Mesenchymal stem cell (in vitro differentiated cells and primary cell): ENCODE measurements around the gene PTCH1. TPM values are rescaled to one million over a fixed set of nuclear protein-coding genes. Genes with fewer than 3 reads are reported as not detected.

ENCODE experiments used
- DNase-seq: peaks from one replicate; pipeline ENCODE4 v3.0.0-alpha.2; 2013
- H2AFZ ChIP-seq: one replicate; pipeline ENCODE4 v1.6.1; 2013; ENCODE audit warnings: low read depth, mild to moderate bottlenecking, control low read depth, inconsistent platforms, low read length, moderate library complexity
- H2AK5ac ChIP-seq: 2 replicates; pipeline ENCODE4 v1.6.1; 2013; ENCODE audit warnings: low read length, moderate library complexity, mild to moderate bottlenecking, inconsistent platforms; ENCODE audit not compliant: severe bottlenecking
- H2BK120ac ChIP-seq: one replicate; pipeline ENCODE4 v1.6.1; 2013; ENCODE audit warnings: low read depth, mild to moderate bottlenecking, inconsistent platforms, low read length, moderate library complexity
- H2BK12ac ChIP-seq, 2 experiments: one replicate each; pipeline ENCODE4 v1.6.1; 2013; ENCODE audit warnings: inconsistent platforms in 2 of 2, low read length in 2 of 2, mild to moderate bottlenecking in 2 of 2, moderate library complexity in 2 of 2, control low read depth in 1 of 2
- H2BK15ac ChIP-seq: one replicate; pipeline ENCODE4 v1.6.1; 2013; ENCODE audit warnings: mild to moderate bottlenecking, low read depth, inconsistent platforms; ENCODE audit not compliant: poor library complexity, severe bottlenecking
- H2BK5ac ChIP-seq: 2 replicates; pipeline ENCODE4 v1.6.1; 2013; ENCODE audit warnings: low read depth, mild to moderate bottlenecking, low read length, control low read depth, inconsistent platforms; ENCODE audit not compliant: poor library complexity, severe bottlenecking
- H3K14ac ChIP-seq, 2 experiments: one replicate each; pipeline ENCODE4 v1.6.1; 2013; ENCODE audit warnings: inconsistent platforms in 2 of 2, low read length in 2 of 2, control low read depth in 1 of 2, mild to moderate bottlenecking in 1 of 2, moderate library complexity in 1 of 2
- H3K18ac ChIP-seq, 2 experiments: one replicate each; pipeline ENCODE4 v1.6.1; 2013; ENCODE audit warnings: inconsistent platforms in 2 of 2, low read length in 2 of 2, control low read depth in 1 of 2, low read depth in 1 of 2, mild to moderate bottlenecking in 1 of 2
- H3K23ac ChIP-seq, 2 experiments: one replicate each; pipeline ENCODE4 v1.6.1; 2013; ENCODE audit warnings: inconsistent platforms in 2 of 2, low read length in 2 of 2, mild to moderate bottlenecking in 2 of 2, moderate library complexity in 2 of 2, control low read depth in 1 of 2
- H3K27ac ChIP-seq: 2 replicates; pipeline ENCODE4 v1.5.1; 2013; ENCODE audit warnings: mild to moderate bottlenecking, moderate library complexity, low read length, control low read depth, inconsistent platforms; ENCODE audit not compliant: poor library complexity, severe bottlenecking
- H3K27me3 ChIP-seq, 2 experiments: 2 replicates each; pipeline versions ENCODE4 v1.6.1 to v1.7.0; 2013; ENCODE audit warnings: low read length in 2 of 2, mild to moderate bottlenecking in 2 of 2, moderate library complexity in 2 of 2, control low read depth in 1 of 2, inconsistent platforms in 1 of 2; ENCODE audit not compliant: control insufficient read depth in 1 of 2, insufficient read depth in 1 of 2
- H3K36me3 ChIP-seq, 2 experiments: 2 replicates each; pipeline versions ENCODE4 v1.6.1 to v1.7.0; 2013; ENCODE audit warnings: low read length in 2 of 2, control low read depth in 1 of 2, inconsistent platforms in 1 of 2, low read depth in 1 of 2, mild to moderate bottlenecking in 1 of 2; ENCODE audit not compliant: insufficient read depth in 2 of 2, control insufficient read depth in 1 of 2
- H3K4ac ChIP-seq, 2 experiments: one replicate each; pipeline ENCODE4 v1.6.1; 2013; ENCODE audit warnings: inconsistent platforms in 2 of 2, low read length in 2 of 2, mild to moderate bottlenecking in 2 of 2, moderate library complexity in 2 of 2, control low read depth in 1 of 2, low read depth in 1 of 2
- H3K4me1 ChIP-seq: 2 replicates; pipeline ENCODE4 v1.6.1; 2013; ENCODE audit warnings: low read depth, low read length, control low read depth; ENCODE audit not compliant: control insufficient read depth, insufficient read depth
- H3K4me2 ChIP-seq: 2 replicates; pipeline ENCODE4 v1.6.1; 2013; ENCODE audit warnings: low read length, mild to moderate bottlenecking, inconsistent platforms; ENCODE audit not compliant: poor library complexity, severe bottlenecking
- H3K4me3 ChIP-seq, 2 experiments: 2 replicates each; pipeline versions ENCODE4 v1.5.1 to v1.7.0; 2013; ENCODE audit warnings: low read length in 2 of 2, mild to moderate bottlenecking in 2 of 2, control low read depth in 1 of 2, low read depth in 1 of 2; ENCODE audit not compliant: insufficient read depth in 1 of 2
- H3K79me1 ChIP-seq: replicated peaks from 2 replicates; pipeline ENCODE4 v1.6.1; 2013; ENCODE audit warnings: mild to moderate bottlenecking, control low read depth, low read length, inconsistent platforms; ENCODE audit not compliant: poor library complexity, severe bottlenecking
- H3K9ac ChIP-seq: 2 replicates; pipeline ENCODE4 v1.7.0; 2013; ENCODE audit warnings: mild to moderate bottlenecking, low read length, moderate library complexity
- H3K9me3 ChIP-seq: 2 replicates; pipeline ENCODE4 v1.7.0; 2013; ENCODE audit warnings: mild to moderate bottlenecking, low read length; ENCODE audit not compliant: control insufficient read depth
- H4K8ac ChIP-seq: one replicate; pipeline ENCODE4 v1.6.1; 2013; ENCODE audit warnings: inconsistent platforms, mild to moderate bottlenecking, low read length, moderate library complexity
- H4K91ac ChIP-seq: one replicate; pipeline ENCODE4 v1.6.1; 2013; ENCODE audit warnings: mild to moderate bottlenecking, low read length, inconsistent platforms
- WGBS: methylation state at CpG from one replicate; pipeline ENCODE4 v1.1.7; 2013; ENCODE audit warnings: mixed read lengths; 5-methylcytosine and 5-hydroxymethylcytosine counted together
- polyA plus RNA-seq, 2 experiments: library from polyadenylated mRNA; stranded (reverse); fragments of 200-250 nt; gene quantifications; one replicate each; pipeline ENCODE4 v1.2.3, GENCODE V29; 2013

The PTCH1 gene
- polyA plus RNA-seq (2013, experiment 1 of 2) = 8.7 TPM
- polyA plus RNA-seq (2013, experiment 2 of 2) = 9.5 TPM

- no peak within 1 kb of the TSS for H2BK12ac ChIP-seq
- H2BK5ac ChIP-seq = no peak within 1 kb of the TSS
- peak within 1 kb of the TSS; percentile 18 for H3K27ac ChIP-seq
- H4K8ac ChIP-seq = peak within 1 kb of the TSS; percentile 15
- H2AK5ac ChIP-seq = no peak within 1 kb of the TSS
- peak within 1 kb of the TSS in 1 of 2 experiments; percentile 56 for H3K4ac ChIP-seq
- H3K9ac ChIP-seq = peak within 1 kb of the TSS; percentile 71
- H2AFZ ChIP-seq = peak within 1 kb of the TSS; percentile 56
- peak within 1 kb of the TSS; percentile 38 for H2BK120ac ChIP-seq
- peak within 1 kb of the TSS; percentile 64 to 83 for H3K4me3 ChIP-seq
- peaks cover 0 to 35% of the 10 kb centered on the region in 2 experiments for H3K27me3 ChIP-seq
- under 1% methylated on average over 49 of the region's 64 CpGs for WGBS
- peak within 1 kb of the TSS in 1 of 2 experiments; percentile 64 for H3K18ac ChIP-seq
- H3K4me1 ChIP-seq = peaks cover 19% of the 10 kb centered on the region
- peak within 1 kb of the TSS in 1 of 2 experiments; percentile 75 for H3K14ac ChIP-seq
- peak; percentile 71 for DNase-seq
- peaks cover 9% of the 10 kb centered on the region for H3K9me3 ChIP-seq
- H2BK15ac ChIP-seq = peak within 1 kb of the TSS; percentile 80
- peaks cover 6% of the 10 kb centered on the region for H3K79me1 ChIP-seq
- H3K36me3 ChIP-seq = no peaks in the 10 kb centered on the region
- peak within 1 kb of the TSS in 1 of 2 experiments; percentile 97 for H3K23ac ChIP-seq
- peak within 1 kb of the TSS; percentile 98 for H3K4me2 ChIP-seq
- no peak within 1 kb of the TSS for H4K91ac ChIP-seq
These were observed at the start of gene PTCH1 for GRCh38 chr9:95516734-95517558. Gene PTCH1, minus strand, starts transcription at chr9:95516971.

- peaks cover 10% of the 10 kb centered on the region for H3K4me1 ChIP-seq
- no peak overlapping the region for H3K23ac ChIP-seq
- H2AFZ ChIP-seq = no peak overlapping the region
- no peak overlapping the region for H3K18ac ChIP-seq
- H3K27ac ChIP-seq = no peak overlapping the region
- H3K9ac ChIP-seq = no peak overlapping the region
- H2BK5ac ChIP-seq = no peak overlapping the region
- H2AK5ac ChIP-seq = no peak overlapping the region
- H2BK12ac ChIP-seq = no peak overlapping the region
- H4K8ac ChIP-seq = no peak overlapping the region
- H3K14ac ChIP-seq = no peak overlapping the region
- H2BK15ac ChIP-seq = no peak overlapping the region
- H3K36me3 ChIP-seq = no peaks in the 10 kb centered on the region
- no peak overlapping the region for H3K4ac ChIP-seq
- no peak overlapping the region for H3K4me2 ChIP-seq
- H3K9me3 ChIP-seq = no peaks in the 10 kb centered on the region
- no peaks in the 10 kb centered on the region for H3K79me1 ChIP-seq
- no peak overlapping the region for H3K4me3 ChIP-seq
- H3K27me3 ChIP-seq = peaks cover 0 to 43% of the 10 kb centered on the region in 2 experiments
- H4K91ac ChIP-seq = no peak overlapping the region
- H2BK120ac ChIP-seq = no peak overlapping the region
- DNase-seq = no peak
- WGBS = 99% methylated on average over 5 of the region's 5 CpGs
These were observed 49.2 kb upstream of the PTCH1 start for GRCh38 chr9:95565982-95566381.

- no peak for DNase-seq
- Histone ChIP-seq H3K4me2 (no peak overlapping the region), H3K4me1 (peaks cover 5% of the 10 kb centered on the region), H3K14ac (no peak overlapping the region), H3K9ac (no peak overlapping the region), H3K18ac (no peak overlapping the region), H2AFZ (no peak overlapping the region), H2BK15ac (no peak overlapping the region), H3K4me3 (no peak overlapping the region), H3K23ac (no peak overlapping the region), H3K79me1 (no peaks in the 10 kb centered on the region), H4K91ac (no peak overlapping the region), H3K27ac (no peak overlapping the region), H2BK5ac (no peak overlapping the region), H2AK5ac (no peak overlapping the region), H3K27me3 (peaks cover 0 to 32% of the 10 kb centered on the region in 2 experiments), H4K8ac (no peak overlapping the region), H3K36me3 (no peaks in the 10 kb centered on the region), H3K9me3 (no peaks in the 10 kb centered on the region), H2BK120ac (no peak overlapping the region), H3K4ac (no peak overlapping the region), H2BK12ac (no peak overlapping the region)
- WGBS = 94% methylated on average over 12 of the region's 12 CpGs
These were observed 45.1 kb upstream of the PTCH1 start for GRCh38 chr9:95561913-95562312.

GRCh38 chr9:95557142-95557541 lies 40.4 kb upstream of the PTCH1 start:
- peaks cover 5 to 43% of the 10 kb centered on the region in 2 experiments for H3K27me3 ChIP-seq
- 96% methylated on average over 10 of the region's 11 CpGs for WGBS

More at GRCh38 chr9:95557142-95557541, 40.4 kb upstream of the PTCH1 start:
- Histone ChIP-seq H2BK120ac (no peak overlapping the region), H4K91ac (no peak overlapping the region), H3K14ac (no peak overlapping the region), H3K36me3 (no peaks in the 10 kb centered on the region), H2BK15ac (no peak overlapping the region), H3K9me3 (no peaks in the 10 kb centered on the region), H3K79me1 (no peaks in the 10 kb centered on the region), H3K4ac (no peak overlapping the region), H2BK12ac (no peak overlapping the region), H2AFZ (no peak overlapping the region), H3K27ac (no peak overlapping the region), H3K4me3 (no peak overlapping the region), H3K4me1 (peaks cover 9% of the 10 kb centered on the region), H3K4me2 (no peak overlapping the region), H3K23ac (no peak overlapping the region), H2AK5ac (no peak overlapping the region), H3K18ac (no peak overlapping the region), H2BK5ac (no peak overlapping the region), H3K9ac (no peak overlapping the region), H4K8ac (no peak overlapping the region)
- no peak for DNase-seq
